PC-3 (cell line): ENCODE results near the gene ITIH3.

Source experiments
- CTCF ChIP-seq: fragments of 300-600 bp; sonication (generic); conservative IDR thresholded peaks from 2 replicates; pipeline ENCODE4 v1.5.1; 2017; ENCODE audit warnings: antibody characterized with exemption, low read depth, mild to moderate bottlenecking, low read length
- EZH2 ChIP-seq: fragments of 300-600 bp; sonication (generic); IDR thresholded peaks from one replicate; pipeline ENCODE4 v1.6.1; 2017; ENCODE audit warnings: antibody characterized with exemption, mild to moderate bottlenecking, low read length; ENCODE audit not compliant: unreplicated experiment
- EZH2phosphoT487 ChIP-seq: fragments of 300-600 bp; sonication (generic); IDR thresholded peaks from 2 replicates; pipeline ENCODE4 v1.6.1; 2018; ENCODE audit warnings: mild to moderate bottlenecking, antibody characterized with exemption, low read length, borderline replicate concordance

- no peak for TF ChIP-seq CTCF
- no peak for TF ChIP-seq EZH2phosphoT487
- no peak for TF ChIP-seq EZH2
These were observed 62.1 kb downstream of the ITIH3 start for GRCh38 chr3:52856666-52857065.
